ENCODE measurements around the gene MBP. TPM values are rescaled to one million over a fixed set of nuclear protein-coding genes. Genes with fewer than 3 reads are reported as not detected.

The MBP gene
- total and polyA plus RNA-seq, 2 donors (not counting 1 experiment from before 2014, with no cell fraction given), result 2.3 to 3.6 TPM

GRCh38 chr18:77118256-77119090 is 14.1 kb downstream of the MBP start:
- Histone ChIP-seq H3K4me3 (replicated peaks in 1 of 4; ENCODE audit: control extremely low read depth in 1 of 4, insufficient read depth in 1 of 4, low read depth in 3 of 4, low read length in 4 of 4) (no peak overlapping the region), H4K20me1 (ENCODE audit: control insufficient read depth, extremely low read depth, insufficient read depth, low read length) (no peaks in the 10 kb centered on the region), H3K36me3 (ENCODE audit: control insufficient read depth, insufficient read depth, low read length) (no peaks in the 10 kb centered on the region), H2AFZ (ENCODE audit: low read length) (no peak overlapping the region), H3K4me2 (ENCODE audit: extremely low read depth, insufficient read depth, low read length) (no peak overlapping the region), H3K27me3 (ENCODE audit: control insufficient read depth, insufficient read depth, low read length) (no peaks in the 10 kb centered on the region), H3K4me1 (ENCODE audit: control insufficient read depth, extremely low read depth, insufficient read depth, low read length) (peaks cover 6% of the 10 kb centered on the region), H3K9me3 (ENCODE audit: control insufficient read depth, insufficient read depth, low read depth, low read length) (no peaks in the 10 kb centered on the region), H3K9ac (ENCODE audit: insufficient read depth, low read length) (no peak overlapping the region), H3K79me2 (ENCODE audit: control insufficient read depth, insufficient read depth, low read length) (no peaks in the 10 kb centered on the region), H3K27ac (ENCODE audit: insufficient read depth, low read length) (no peak overlapping the region)
- TF ChIP-seq EZH2 (IDR thresholded peaks at IDR 0.05; ENCODE audit: low read length, missing control alignments) (no peak), CTCF (conservative IDR thresholded peaks at IDR 0.05 in 1 of 2, IDR thresholded peaks at IDR 0.05 in 1 of 2; ENCODE audit: low read depth in 1 of 2, low read length in 2 of 2) (no peak)
- no peak for DNase-seq (ENCODE audit: low read depth in 2 of 2)

- no peaks in the 10 kb centered on the region for H3K9me3 ChIP-seq (ENCODE audit: control insufficient read depth, insufficient read depth, low read depth, low read length)
- H3K36me3 ChIP-seq (ENCODE audit: control insufficient read depth, insufficient read depth, low read length), result no peaks in the 10 kb centered on the region
- H3K4me3 ChIP-seq (replicated peaks in 1 of 4; ENCODE audit: control extremely low read depth in 1 of 4, insufficient read depth in 1 of 4, low read depth in 3 of 4, low read length in 4 of 4), result no peak overlapping the region
- H3K27me3 ChIP-seq (ENCODE audit: control insufficient read depth, insufficient read depth, low read length), result no peaks in the 10 kb centered on the region
- no peak for TF ChIP-seq EZH2 (IDR thresholded peaks at IDR 0.05; ENCODE audit: low read length, missing control alignments)
- no peak for TF ChIP-seq CTCF (conservative IDR thresholded peaks at IDR 0.05 in 1 of 2, IDR thresholded peaks at IDR 0.05 in 1 of 2; ENCODE audit: low read depth in 1 of 2, low read length in 2 of 2)
- no peak overlapping the region for H2AFZ ChIP-seq (ENCODE audit: low read length)
- H3K27ac ChIP-seq (ENCODE audit: insufficient read depth, low read length), result no peak overlapping the region
- H3K4me1 ChIP-seq (ENCODE audit: control insufficient read depth, extremely low read depth, insufficient read depth, low read length), result peaks cover 6% of the 10 kb centered on the region
- no peaks in the 10 kb centered on the region for H4K20me1 ChIP-seq (ENCODE audit: control insufficient read depth, extremely low read depth, insufficient read depth, low read length)
- no peak for DNase-seq (ENCODE audit: low read depth in 2 of 2)
- H3K9ac ChIP-seq (ENCODE audit: insufficient read depth, low read length), result no peak overlapping the region
- no peak overlapping the region for H3K4me2 ChIP-seq (ENCODE audit: extremely low read depth, insufficient read depth, low read length)
- no peaks in the 10 kb centered on the region for H3K79me2 ChIP-seq (ENCODE audit: control insufficient read depth, insufficient read depth, low read length)
These were observed 16.1 kb downstream of the MBP start for GRCh38 chr18:77116201-77117080.
